ENCODE data around the gene CPT1C. TPM values are rescaled to one million over a fixed set of nuclear protein-coding genes. Genes with fewer than 3 reads are reported as not detected.

Gene CPT1C
- total and polyA plus RNA-seq, 2 of the 8 experiments (the other 6 are each of a cell fraction or from before 2014, with no cell fraction given) = 79.6 to 91.8 TPM

- TF ChIP-seq, protein P1, sequence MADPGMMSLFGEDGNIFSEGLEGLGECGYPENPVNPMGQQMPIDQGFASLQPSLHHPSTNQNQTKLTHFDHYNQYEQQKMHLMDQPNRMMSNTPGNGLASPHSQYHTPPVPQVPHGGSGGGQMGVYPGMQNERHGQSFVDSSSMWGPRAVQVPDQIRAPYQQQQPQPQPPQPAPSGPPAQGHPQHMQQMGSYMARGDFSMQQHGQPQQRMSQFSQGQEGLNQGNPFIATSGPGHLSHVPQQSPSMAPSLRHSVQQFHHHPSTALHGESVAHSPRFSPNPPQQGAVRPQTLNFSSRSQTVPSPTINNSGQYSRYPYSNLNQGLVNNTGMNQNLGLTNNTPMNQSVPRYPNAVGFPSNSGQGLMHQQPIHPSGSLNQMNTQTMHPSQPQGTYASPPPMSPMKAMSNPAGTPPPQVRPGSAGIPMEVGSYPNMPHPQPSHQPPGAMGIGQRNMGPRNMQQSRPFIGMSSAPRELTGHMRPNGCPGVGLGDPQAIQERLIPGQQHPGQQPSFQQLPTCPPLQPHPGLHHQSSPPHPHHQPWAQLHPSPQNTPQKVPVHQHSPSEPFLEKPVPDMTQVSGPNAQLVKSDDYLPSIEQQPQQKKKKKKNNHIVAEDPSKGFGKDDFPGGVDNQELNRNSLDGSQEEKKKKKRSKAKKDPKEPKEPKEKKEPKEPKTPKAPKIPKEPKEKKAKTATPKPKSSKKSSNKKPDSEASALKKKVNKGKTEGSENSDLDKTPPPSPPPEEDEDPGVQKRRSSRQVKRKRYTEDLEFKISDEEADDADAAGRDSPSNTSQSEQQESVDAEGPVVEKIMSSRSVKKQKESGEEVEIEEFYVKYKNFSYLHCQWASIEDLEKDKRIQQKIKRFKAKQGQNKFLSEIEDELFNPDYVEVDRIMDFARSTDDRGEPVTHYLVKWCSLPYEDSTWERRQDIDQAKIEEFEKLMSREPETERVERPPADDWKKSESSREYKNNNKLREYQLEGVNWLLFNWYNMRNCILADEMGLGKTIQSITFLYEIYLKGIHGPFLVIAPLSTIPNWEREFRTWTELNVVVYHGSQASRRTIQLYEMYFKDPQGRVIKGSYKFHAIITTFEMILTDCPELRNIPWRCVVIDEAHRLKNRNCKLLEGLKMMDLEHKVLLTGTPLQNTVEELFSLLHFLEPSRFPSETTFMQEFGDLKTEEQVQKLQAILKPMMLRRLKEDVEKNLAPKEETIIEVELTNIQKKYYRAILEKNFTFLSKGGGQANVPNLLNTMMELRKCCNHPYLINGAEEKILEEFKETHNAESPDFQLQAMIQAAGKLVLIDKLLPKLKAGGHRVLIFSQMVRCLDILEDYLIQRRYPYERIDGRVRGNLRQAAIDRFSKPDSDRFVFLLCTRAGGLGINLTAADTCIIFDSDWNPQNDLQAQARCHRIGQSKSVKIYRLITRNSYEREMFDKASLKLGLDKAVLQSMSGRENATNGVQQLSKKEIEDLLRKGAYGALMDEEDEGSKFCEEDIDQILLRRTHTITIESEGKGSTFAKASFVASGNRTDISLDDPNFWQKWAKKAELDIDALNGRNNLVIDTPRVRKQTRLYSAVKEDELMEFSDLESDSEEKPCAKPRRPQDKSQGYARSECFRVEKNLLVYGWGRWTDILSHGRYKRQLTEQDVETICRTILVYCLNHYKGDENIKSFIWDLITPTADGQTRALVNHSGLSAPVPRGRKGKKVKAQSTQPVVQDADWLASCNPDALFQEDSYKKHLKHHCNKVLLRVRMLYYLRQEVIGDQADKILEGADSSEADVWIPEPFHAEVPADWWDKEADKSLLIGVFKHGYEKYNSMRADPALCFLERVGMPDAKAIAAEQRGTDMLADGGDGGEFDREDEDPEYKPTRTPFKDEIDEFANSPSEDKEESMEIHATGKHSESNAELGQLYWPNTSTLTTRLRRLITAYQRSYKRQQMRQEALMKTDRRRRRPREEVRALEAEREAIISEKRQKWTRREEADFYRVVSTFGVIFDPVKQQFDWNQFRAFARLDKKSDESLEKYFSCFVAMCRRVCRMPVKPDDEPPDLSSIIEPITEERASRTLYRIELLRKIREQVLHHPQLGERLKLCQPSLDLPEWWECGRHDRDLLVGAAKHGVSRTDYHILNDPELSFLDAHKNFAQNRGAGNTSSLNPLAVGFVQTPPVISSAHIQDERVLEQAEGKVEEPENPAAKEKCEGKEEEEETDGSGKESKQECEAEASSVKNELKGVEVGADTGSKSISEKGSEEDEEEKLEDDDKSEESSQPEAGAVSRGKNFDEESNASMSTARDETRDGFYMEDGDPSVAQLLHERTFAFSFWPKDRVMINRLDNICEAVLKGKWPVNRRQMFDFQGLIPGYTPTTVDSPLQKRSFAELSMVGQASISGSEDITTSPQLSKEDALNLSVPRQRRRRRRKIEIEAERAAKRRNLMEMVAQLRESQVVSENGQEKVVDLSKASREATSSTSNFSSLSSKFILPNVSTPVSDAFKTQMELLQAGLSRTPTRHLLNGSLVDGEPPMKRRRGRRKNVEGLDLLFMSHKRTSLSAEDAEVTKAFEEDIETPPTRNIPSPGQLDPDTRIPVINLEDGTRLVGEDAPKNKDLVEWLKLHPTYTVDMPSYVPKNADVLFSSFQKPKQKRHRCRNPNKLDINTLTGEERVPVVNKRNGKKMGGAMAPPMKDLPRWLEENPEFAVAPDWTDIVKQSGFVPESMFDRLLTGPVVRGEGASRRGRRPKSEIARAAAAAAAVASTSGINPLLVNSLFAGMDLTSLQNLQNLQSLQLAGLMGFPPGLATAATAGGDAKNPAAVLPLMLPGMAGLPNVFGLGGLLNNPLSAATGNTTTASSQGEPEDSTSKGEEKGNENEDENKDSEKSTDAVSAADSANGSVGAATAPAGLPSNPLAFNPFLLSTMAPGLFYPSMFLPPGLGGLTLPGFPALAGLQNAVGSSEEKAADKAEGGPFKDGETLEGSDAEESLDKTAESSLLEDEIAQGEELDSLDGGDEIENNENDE (IDR thresholded peaks at IDR 0.05; ENCODE audit: insufficient replicate concordance, low read length) = no peak
- no peak for TF ChIP-seq SIX5 (IDR thresholded peaks at IDR 0.05; ENCODE audit: low read depth, low read length)
- TF ChIP-seq ATF3 (IDR thresholded peaks at IDR 0.05; ENCODE audit: insufficient read depth, low read depth, low read length) = no peak
- no peak for TF ChIP-seq SAP30 (IDR thresholded peaks at IDR 0.05; ENCODE audit: insufficient read depth, insufficient replicate concordance, low read length)
- no peak for TF ChIP-seq RFX5 (IDR thresholded peaks at IDR 0.05; ENCODE audit: borderline replicate concordance, low read depth, low read length)
Measured at GRCh38 chr19:49679771-49680413, 11.0 kb upstream of the CPT1C start (continued).

Measured in H1 (cell line).